Activated CD8-positive, alpha-beta memory T cell treated with anti-CD3 and anti-CD28 coated beads for 1 hour (primary cell): ENCODE measurements around the gene KIF5B.

Experiments used
- DNase-seq, 2 donors: peaks; one replicate each; pipeline ENCODE4 v3.0.0-alpha.2; 2020; ENCODE audit warnings: low read depth in 1 of 2; ENCODE audit errors: extremely low read depth in 1 of 2

The KIF5B gene

GRCh38 chr10:31962826-31963588, 93.2 kb downstream of the KIF5B start:
- no peak for DNase-seq

- no peak for DNase-seq
Measured at GRCh38 chr10:31961277-31962074, 94.7 kb downstream of the KIF5B start.

DNA sequence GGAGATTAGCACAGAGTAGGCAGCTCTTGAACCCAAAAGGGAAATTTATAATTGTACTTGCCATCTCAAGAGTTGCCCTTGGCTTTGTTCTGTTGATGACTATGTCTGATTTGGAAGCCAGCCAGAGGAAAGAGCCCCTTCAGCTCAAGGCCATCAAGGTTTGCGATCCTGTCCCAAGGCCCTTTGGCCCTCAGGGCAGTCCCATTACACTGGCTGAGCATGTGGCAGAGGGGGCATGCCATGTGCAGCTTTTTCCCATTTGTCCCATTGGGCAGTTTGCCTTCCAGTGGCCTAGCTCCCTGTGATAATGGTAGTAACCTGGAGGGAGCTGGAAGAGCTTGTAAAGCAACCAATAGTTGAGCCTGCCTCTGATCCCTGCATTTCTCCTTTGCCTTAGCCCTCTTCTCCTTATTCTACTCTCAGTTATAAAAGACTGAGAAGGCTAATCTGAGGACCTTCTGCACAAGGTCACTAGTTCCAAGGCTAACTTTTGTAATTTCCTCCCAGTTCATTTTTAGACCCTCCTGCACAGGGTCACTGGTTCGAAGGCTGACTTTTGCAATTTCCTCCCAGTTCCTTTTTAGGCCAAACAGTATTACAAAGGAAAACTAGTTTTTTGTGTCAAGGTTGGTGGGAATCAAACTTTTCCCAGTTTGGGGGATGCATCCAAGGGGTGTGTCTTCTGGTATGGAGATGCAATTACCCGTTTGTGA, 96.6 kb downstream of the KIF5B start:
- no peak for DNase-seq
